NCI-H1436 treated with DMSO at 0.1 percent for 48 hours (cell line): ENCODE measurements around the gene ST14.
"Not testable (repeated sequence)": the region's sequence is repeated elsewhere in the genome, so short reads cannot be mapped to it uniquely, and the experiment has no call there.

Experiments
- DNase-seq: peaks from one replicate; lab custom pipeline; 2025; lab: John Stamatoyannopoulos, UW

ST14 gene

DNA sequence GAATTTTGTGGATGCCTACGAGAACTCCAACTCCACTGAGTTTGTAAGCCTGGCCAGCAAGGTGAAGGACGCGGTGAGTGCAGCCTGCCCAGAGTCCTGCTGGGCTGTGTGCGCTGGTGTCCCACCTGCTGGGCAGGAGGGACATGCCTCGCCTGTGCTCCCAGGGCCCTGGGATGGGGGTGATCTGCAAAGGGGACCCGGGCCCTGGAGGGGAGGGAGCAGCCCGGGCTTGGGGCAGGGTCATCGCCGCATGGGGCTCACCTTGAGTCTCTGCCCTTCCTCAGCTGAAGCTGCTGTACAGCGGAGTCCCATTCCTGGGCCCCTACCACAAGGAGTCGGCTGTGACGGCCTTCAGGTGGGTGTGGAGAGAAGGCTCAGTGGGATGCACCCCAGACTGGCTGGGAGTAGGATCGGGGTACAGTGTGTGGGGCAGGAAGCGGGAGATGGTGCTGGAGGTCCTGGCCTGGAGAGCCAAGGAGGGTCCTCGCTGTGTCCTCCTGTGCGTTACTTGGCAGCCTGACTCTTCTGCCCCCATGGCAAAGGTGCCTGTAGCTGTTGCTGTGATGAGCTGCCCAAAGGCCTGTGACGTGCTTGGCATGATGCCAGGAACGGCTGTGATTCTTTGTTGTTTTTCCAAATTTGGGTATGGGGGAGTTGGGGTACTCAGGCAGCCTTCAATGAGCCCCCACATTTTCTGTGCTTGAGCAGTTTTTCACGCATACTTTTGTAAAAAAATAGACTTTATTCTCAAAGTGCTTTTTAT is 29.2 kb downstream of the ST14 start:
- DNase-seq = no peak

- DNase-seq = no peak
Measured at GRCh38 chr11:130189492-130190210, 30.1 kb downstream of the ST14 start.

DNA sequence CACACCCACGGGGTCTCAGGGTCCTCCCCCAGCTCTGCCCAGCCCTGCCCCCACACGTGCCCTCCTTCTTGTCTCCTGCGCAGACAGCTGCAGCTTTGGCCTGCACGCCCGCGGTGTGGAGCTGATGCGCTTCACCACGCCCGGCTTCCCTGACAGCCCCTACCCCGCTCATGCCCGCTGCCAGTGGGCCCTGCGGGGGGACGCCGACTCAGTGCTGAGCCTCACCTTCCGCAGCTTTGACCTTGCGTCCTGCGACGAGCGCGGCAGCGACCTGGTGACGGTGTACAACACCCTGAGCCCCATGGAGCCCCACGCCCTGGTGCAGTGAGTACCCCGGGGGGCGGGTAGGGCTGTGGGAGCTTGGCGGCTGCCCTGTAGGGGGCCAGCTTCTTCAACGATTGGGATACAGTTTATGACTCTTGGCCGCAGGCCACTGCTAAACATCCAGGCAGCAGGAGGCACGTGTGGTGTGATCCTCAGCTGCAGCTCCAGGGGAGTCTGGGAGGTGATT is 30.8 kb downstream of the ST14 start:
- no peak for DNase-seq

DNA sequence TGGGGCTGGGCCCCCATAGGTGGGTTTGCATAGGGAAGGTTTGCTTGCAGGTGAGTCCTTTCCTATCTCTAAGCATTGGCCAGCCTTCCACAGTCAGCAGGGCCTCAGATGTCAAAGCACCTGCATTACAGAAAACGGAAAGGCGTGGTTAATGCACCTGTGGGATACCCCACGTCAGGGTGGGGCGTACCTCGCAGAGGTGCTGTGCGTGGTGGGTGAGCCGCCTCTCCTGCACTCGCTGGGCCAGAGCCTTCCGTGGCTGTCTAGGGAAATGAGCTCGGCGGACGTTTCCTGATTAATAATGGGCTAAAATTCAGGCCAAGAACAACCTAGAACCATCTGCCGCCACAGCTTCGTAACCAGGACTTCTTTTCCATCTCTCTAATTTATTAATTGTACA is 32.3 kb downstream of the ST14 start:
- DNase-seq = no peak

DNA sequence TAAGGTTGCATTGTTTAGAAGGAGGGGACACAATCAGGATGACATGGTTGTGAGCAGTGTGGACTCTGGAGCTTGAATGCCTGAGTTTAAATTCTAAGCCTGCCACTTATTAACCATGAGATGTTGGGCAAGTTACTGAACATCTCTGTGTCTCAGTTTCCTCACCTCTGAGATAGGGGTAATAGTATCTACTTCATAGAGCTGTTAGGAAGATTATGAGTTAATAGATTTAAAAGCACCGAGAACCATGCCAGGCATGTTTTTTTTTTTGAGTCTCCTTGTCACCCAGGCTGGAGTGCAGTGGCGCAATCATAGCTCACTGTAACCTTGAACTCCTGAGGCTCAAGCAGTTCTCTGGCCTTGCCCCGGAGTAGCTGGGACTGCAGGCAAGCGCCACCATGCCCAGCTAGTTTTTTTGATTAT is 33.3 kb downstream of the ST14 start:
- DNase-seq = no peak

GRCh38 chr11:130193551-130193950 is 34.0 kb downstream of the ST14 start:
- not testable (repeated sequence) for DNase-seq

- no peak for DNase-seq
Measured at GRCh38 chr11:130194241-130195023, 34.9 kb downstream of the ST14 start.

- no peak for DNase-seq
Measured at GRCh38 chr11:130197386-130198035, 37.9 kb downstream of the ST14 start.

GRCh38 chr11:130198292-130198691 is 38.7 kb downstream of the ST14 start:
- DNase-seq = no peak

DNA sequence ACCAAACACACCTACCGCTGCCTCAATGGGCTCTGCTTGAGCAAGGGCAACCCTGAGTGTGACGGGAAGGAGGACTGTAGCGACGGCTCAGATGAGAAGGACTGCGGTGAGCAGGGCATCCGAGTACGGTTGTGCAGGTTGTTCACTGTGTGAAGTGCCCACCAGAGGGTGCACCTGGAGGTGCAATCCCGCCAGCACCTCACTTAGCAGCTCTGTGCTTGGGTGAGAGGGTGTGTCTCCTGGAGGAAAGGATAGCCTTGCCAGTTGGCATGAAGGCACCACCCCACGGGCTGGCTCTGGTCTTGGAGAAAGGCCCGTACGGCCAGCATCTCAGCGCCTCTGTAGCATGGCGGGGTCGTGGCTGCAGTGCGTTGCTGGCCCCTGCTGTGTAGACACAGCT is 39.4 kb downstream of the ST14 start:
- no peak for DNase-seq

DNA sequence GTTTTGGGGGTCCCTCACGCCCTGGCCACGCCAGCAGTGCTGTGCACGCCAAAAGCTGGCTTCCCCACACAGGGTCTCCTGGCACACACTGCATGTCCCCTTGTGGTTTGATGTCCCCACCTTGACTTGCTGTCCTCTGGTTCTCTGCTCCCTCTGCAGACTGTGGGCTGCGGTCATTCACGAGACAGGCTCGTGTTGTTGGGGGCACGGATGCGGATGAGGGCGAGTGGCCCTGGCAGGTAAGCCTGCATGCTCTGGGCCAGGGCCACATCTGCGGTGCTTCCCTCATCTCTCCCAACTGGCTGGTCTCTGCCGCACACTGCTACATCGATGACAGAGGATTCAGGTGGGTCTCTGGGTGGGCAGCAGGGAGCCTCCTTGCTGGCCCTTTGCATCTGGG is 40.2 kb downstream of the ST14 start:
- DNase-seq = no peak

DNA sequence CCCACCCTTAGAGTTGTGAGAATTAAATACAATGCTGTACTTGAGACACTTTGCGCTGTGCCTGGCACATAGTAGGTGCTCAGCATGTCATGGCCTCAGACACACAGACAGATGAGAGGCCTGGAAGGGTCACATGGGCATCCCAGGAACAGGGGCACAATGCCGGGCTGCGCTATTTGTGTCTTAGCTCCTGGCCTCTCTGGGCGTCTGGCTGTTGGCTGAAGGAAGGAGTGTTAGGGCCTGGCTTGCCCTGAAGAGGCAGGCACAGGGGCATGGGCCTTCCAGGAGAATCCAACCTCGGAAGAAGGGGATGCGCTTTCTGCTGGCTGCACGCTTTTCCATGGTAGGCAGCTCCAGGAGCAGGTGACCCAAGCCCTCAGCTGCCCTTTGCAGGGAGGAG is 41.4 kb downstream of the ST14 start:
- DNase-seq = no peak

DNA sequence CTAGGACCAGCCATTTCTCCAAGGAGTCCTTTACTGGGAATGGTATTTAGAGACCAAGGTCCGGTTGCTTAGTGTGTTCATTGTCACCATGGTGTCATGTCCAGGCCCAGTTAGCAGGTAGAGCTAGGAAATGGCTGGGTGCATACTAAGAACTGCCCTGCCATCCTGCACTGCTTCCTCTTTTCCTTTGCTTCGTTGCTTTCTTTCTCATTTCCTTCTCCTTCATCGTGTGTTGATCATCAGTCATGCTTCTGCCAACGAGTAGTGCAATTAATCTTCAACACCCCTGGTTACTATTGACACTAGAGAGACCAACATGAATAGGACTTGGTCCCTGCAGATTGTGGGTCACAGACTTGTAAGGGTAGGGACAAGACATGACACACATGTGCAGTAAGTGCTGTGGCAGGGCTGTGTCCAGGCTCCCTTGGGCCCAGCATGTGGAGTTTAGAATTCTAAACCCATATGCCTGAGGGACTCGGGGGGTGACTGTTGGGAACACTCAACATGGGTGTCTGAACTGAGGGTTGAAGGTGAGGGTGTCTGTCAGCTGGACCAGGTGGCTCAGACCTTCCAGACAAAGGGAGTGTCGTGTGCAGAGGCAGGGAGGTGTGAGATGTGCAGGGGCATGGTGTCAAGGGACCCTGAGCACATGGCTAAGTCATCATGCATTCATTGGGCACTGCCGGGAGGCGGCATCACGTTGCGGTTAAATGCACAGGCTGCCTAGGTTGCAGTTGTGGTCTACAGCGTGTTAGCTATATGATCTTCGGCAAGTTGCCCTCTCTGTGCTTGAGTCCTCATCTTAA is 42.6 kb downstream of the ST14 start:
- no peak for DNase-seq

DNA sequence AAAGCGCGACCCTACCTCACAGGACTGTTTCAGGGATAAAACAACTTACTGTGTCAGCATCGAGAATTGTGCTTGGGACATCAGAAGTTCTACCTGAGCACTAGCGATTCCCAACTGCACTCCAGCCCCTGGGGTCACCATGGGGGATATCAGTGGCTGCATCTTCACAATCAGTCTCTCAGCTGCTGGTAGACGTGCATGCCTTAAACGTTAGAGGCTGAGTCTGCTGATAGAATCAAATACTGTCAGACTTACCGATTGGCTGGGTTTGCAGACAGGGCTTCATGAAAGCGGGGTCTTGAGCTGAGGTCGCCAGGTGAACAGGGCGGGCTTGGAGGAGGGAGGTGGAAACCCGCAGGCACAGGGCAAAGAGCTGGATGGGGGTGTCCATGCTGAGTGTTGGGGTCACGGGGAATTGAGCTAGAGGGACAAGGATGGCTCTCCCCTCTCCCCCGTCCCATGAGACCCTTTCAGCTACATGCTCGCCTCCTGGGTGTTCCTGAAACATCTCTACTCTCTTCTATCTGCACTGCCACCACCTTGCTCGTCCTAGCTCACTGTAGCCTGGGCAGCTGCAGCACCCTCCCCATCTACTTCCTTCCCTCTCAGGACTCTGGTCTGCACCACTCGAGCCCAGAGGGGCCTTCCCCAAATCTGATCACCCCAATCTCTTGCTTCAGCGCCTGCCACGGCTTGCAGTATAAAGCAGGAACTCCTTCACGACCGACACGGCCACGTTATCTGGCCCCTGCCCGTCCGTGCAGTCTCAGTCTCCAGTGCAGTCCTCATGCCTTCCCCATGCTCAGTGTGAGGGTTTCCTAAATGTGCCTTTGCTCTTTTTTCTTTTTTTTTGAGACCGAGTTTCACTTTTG is 43.5 kb downstream of the ST14 start:
- DNase-seq = no peak

DNA sequence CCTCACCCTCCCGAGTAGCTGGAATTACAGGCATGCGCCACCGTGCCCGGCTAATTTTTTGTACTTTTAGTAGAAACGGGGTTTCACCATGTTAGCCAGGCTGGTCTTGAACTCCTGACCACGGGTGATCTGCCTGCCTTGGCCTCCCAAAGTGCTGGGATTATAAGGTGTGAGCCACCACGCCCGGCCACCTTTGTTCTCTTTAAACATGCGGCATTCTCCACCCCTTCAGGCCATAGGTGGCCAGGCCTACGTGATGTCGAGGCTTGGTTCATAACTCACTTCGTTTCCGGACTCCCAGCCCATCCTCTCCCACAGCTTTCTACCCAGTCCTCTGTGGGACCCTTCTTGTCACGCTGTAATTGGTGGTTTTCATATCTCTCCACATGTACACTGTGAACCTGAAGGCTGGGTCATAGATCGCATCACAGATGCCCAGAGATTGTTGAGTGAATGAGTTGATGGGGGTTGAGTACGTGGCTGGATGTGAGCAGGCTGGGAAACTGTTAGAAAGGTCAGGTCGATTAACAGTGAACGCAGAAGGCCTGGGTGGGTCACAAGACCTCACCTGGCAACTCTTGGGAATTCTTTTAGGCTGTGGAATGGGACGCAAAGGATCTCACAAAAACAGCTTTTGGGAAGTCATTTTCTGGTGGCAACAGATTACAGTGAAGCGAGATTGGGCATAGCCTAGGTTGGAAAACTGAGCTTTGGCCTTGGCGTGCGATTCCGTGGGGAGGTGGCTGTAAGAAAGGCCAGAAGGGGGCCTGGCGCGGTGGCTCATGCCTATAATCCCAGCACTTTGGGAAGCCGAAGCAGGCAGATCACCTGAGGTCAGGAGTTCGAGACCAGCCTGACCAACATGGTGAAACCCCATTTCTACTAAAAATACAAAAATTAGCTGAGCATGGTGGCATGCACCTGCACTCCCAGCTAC is 44.5 kb downstream of the ST14 start:
- DNase-seq = no peak

- no peak for DNase-seq
Measured at GRCh38 chr11:130204703-130205095, 45.1 kb downstream of the ST14 start.

DNA sequence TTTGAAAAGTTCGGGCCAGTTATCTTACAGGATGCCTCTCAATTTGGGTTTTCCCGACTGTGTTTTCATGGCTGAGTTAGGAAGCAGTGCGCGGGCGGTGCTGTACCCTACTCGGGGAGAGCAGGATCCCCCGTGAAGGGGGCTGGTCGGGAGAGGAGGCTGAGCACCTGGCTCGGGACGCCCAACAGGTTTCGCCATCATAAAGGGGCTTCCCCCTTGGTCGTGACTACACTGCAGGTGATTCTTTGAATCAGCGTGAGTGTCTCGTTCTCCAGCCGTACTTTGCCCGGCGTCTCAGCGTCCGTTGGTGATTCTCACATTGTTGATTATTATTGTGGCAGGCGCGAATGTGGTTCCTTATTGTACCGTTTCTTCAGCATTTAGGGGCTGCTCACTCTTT is 46.6 kb downstream of the ST14 start:
- DNase-seq = no peak

GRCh38 chr11:130208241-130209127 is 48.9 kb downstream of the ST14 start:
- DNase-seq = no peak
